Natural killer cell treated with Interleukin-12 subunit alpha and Interleukin-12 subunit beta and Interleukin-15 and Interleukin-18, amount 100 ng/mL, for 72 hours (primary cell): ENCODE measurements around the gene SDF2L1. TPM values are rescaled to one million over a fixed set of nuclear protein-coding genes. Genes with fewer than 3 reads are reported as not detected.
"Not testable (repeated sequence)": the region's sequence is repeated elsewhere in the genome, so short reads cannot be mapped to it uniquely, and the experiment has no call there.

Experiments used
- ATAC-seq, 2 donors: fragments of 150-1000 bp; cut with Tn5 transposase in 1 of 2; sonication (Bioruptor Pico), chemical (Tn5 transposase) in 1 of 2; 2 replicates each; pipeline ENCODE4 v1.10.0; 2021
- DNase-seq: peaks from one replicate; pipeline ENCODE4 v3.0.0; 2022; ENCODE audit warnings: low spot score
- H3K27ac Mint-ChIP-seq, 2 donors: 1 replicate in 1 of 2; 2 replicates in 1 of 2; pipeline ENCODE4 v1.8.0; 2022; ENCODE audit warnings: mixed read lengths in 2 of 2, mild to moderate bottlenecking in 1 of 2, moderate library complexity in 1 of 2
- H3K27me3 Mint-ChIP-seq, 2 donors: 1 replicate in 1 of 2; 2 replicates in 1 of 2; pipeline ENCODE4 v1.8.0; 2022; ENCODE audit warnings: mixed read lengths in 2 of 2
- H3K36me3 Mint-ChIP-seq: one replicate; pipeline ENCODE4 v1.8.0; 2022; ENCODE audit warnings: mixed read lengths
- H3K4me1 Mint-ChIP-seq, 2 donors: 1 replicate in 1 of 2; 2 replicates in 1 of 2; pipeline ENCODE4 v1.8.0; 2022; ENCODE audit warnings: low read depth in 2 of 2, mixed read lengths in 2 of 2, mild to moderate bottlenecking in 1 of 2
- H3K4me3 Mint-ChIP-seq: one replicate; pipeline ENCODE4 v1.8.0; 2022; ENCODE audit warnings: mixed read lengths
- H3K9me3 Mint-ChIP-seq: 2 replicates; pipeline ENCODE4 v1.8.0; 2022; ENCODE audit warnings: mixed read lengths
- total RNA-seq, 2 donors: library from RNA; stranded (reverse); gene quantifications; one replicate each; pipeline ENCODE4 v1.2.3, GENCODE V29; 2022

Gene SDF2L1
- total RNA-seq, 2 donors from 2014 or later = 102 to 127 TPM

DNA sequence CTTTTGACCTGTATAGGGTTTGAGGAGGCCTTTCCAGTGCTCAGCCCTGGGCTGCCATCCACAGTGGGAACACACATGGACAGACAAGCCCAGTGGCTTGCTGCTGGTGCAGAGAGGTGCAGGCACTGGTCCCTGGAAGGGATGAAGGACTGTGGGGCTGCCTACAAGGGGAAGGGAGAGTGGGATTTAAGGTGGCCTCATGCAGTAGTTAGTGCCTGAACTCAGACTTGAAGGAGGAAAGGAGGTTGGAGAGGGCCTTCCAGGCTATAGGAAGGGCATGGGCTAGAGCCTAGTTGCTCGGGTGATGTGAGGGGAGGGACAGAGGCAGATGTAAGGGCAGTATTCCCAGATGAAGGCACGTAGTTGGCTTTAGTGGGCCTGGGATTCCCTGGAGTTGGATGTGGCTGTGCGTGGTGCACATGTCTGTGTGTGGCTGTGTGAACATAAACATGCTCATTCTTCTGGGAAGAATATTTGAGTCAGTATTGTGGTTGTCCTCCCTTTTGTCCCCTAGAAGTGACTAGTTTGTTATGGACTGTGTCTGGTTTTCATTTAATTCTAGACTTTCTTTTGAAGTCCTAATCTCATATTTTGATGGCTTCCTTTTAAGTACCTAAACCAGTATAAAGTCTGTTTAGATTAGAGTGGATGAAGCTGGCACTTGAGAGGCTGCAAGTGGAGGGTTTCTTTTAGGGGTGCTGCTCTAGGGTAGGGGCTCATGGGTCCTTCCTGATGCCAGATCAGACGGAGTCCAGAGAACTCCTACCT lies 30.7 kb upstream of the SDF2L1 start:
- Mint-ChIP-seq H3K4me3 (no peak overlapping the region), H3K27ac (peak overlapping the region; percentile 15 to 60), H3K36me3 (peaks cover 10% of the 10 kb centered on the region), H3K27me3 (no peaks in the 10 kb centered on the region), H3K4me1 (peaks cover 36 to 49% of the 10 kb centered on the region in 2 donors), H3K9me3 (no peaks in the 10 kb centered on the region)
- no peak for ATAC-seq
- DNase-seq = no peak

DNA sequence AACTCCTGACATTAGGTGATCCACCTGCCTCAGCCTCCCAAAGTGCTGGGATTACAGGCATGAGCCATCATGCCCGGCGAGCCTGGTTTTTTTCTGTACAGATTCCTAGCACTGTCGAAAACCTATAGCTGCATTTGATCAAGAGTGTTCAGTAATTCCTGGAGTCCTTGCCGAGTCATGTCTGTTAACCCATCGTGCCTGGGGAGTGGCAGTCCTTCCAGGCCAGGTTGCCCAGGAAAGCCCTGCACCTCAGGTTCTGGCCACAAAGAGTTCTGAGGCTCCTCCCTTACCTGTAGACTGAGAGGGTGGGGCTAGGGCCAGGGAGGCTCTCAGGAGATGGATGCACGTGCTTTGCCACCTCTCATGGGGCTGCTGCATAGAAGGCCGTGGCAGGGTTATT lies 29.2 kb upstream of the SDF2L1 start:
- Mint-ChIP-seq H3K27ac (peak overlapping the region in 1 of 2 donors; percentile 35), H3K4me3 (no peak overlapping the region), H3K27me3 (no peaks in the 10 kb centered on the region), H3K9me3 (no peaks in the 10 kb centered on the region), H3K4me1 (peaks cover 26 to 40% of the 10 kb centered on the region in 2 donors), H3K36me3 (peaks cover 10% of the 10 kb centered on the region)
- no peak for DNase-seq
- no peak for ATAC-seq

DNA sequence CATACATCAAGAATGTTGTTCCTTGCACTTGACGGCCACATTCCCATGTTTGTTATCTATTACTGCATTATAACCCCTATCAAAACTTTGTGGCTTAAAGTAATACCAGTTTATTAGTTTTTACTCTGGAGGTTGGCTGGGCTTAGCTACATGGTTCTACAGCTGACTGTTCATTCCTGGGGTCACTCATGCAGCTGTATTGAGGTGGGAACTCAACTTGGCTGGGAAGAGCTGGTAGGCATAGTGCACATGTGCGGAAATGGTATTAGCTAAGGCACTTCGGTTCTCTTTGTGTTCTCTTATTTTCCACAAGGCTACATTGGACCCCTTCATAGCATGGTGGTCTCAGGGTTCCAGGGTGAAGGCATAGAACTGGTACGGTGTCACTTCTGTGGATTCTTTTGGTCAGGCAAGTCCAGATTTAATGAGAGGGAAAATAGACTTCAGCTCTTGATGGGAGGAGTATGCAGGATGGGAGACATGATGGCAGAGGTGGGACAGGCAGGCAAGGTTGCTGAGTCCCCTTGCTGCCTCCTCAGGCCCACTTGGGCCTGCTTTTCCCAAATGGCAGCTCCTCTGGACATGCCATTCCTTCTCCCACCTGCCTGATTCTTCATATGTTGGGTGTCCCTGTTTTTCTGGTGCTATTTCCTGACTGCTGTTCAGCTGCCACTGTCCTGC lies 28.4 kb upstream of the SDF2L1 start:
- ATAC-seq (no peak), DNase-seq (no peak)
- Mint-ChIP-seq H3K27ac (peak overlapping the region in 1 of 2 donors; percentile 51), H3K4me3 (no peak overlapping the region), H3K9me3 (no peaks in the 10 kb centered on the region), H3K27me3 (no peaks in the 10 kb centered on the region), H3K4me1 (peaks cover 25 to 38% of the 10 kb centered on the region in 2 donors), H3K36me3 (peaks cover 10% of the 10 kb centered on the region)

DNA sequence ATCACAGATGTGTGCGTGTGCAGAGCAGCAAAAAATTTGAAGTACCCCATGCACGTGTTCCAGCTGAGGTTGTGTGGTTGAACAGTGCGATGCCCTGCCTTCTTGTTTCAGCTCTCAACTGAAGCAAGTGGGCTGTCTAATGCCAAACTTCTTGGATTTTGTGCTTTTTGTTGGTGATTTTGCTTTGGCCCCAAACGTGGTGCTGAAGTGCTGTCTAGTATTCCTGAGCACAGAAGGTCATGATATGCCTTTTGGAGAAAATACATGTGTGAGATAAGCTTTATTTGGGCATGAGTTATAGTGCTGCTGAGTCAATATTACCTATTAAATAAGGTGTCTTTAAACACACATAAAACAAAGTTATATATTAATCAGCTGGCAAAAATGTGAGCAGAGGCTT lies 26.4 kb upstream of the SDF2L1 start:
- no peak overlapping the region for H3K4me3 Mint-ChIP-seq
- peaks cover 10% of the 10 kb centered on the region for H3K36me3 Mint-ChIP-seq
- H3K27me3 Mint-ChIP-seq = no peaks in the 10 kb centered on the region
- no peak overlapping the region for H3K27ac Mint-ChIP-seq
- ATAC-seq = no peak
- H3K9me3 Mint-ChIP-seq = no peaks in the 10 kb centered on the region
- DNase-seq = no peak
- H3K4me1 Mint-ChIP-seq = peaks cover 23 to 40% of the 10 kb centered on the region in 2 donors

DNA sequence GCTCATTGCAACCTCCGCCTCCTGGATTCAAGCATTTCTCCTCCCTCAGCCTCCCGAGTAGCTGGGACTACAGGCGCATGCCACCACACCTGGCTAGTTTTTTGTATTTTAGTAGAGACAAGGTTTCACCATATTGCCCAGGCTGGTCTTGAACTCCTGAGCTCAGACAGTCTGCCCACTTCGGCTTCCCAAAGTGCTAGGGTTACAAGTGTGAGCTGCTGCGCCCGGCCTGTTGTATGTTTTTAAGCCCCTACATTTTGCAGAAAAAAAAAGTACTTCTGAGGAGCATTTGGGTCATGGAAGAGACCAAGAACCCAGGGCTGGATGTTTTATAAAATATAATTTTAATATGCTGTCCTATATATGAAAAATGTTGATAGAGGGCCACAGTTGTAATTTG lies 24.8 kb upstream of the SDF2L1 start:
- not testable (repeated sequence) for DNase-seq, H3K36me3 Mint-ChIP-seq, ATAC-seq, H3K4me3 Mint-ChIP-seq, H3K27me3 Mint-ChIP-seq, H3K9me3 Mint-ChIP-seq
- Mint-ChIP-seq H3K27ac (peak overlapping the region; percentile 37 to 79), H3K4me1 (peaks cover 16 to 44% of the 10 kb centered on the region in 2 donors)

DNA sequence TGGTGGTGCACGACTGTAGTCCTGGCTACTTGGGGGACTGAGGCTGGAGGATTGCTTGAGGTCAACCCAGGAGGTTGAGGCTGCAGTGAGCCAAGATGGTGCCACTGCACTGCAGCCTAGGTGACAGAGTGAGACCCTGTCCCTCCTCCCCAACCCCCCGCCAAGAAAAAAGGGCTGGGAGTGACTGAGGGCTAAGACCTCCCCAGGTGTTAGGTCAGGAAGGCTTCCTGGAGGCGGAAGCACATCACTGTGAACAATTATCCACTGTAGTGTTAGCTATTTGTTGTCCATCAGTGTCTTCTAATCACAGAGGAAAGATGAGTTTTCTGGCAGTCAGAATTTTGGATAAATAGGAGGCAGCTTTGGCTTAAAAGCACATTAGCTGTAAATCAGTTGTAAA lies 21.1 kb upstream of the SDF2L1 start:
- Mint-ChIP-seq H3K27ac (peak overlapping the region; percentile 51 to 75), H3K36me3 (no peaks in the 10 kb centered on the region), H3K4me1 (peaks cover 20 to 46% of the 10 kb centered on the region in 2 donors), H3K27me3 (no peaks in the 10 kb centered on the region), H3K9me3 (no peaks in the 10 kb centered on the region), H3K4me3 (no peak overlapping the region)
- DNase-seq (no peak), ATAC-seq (no peak)

DNA sequence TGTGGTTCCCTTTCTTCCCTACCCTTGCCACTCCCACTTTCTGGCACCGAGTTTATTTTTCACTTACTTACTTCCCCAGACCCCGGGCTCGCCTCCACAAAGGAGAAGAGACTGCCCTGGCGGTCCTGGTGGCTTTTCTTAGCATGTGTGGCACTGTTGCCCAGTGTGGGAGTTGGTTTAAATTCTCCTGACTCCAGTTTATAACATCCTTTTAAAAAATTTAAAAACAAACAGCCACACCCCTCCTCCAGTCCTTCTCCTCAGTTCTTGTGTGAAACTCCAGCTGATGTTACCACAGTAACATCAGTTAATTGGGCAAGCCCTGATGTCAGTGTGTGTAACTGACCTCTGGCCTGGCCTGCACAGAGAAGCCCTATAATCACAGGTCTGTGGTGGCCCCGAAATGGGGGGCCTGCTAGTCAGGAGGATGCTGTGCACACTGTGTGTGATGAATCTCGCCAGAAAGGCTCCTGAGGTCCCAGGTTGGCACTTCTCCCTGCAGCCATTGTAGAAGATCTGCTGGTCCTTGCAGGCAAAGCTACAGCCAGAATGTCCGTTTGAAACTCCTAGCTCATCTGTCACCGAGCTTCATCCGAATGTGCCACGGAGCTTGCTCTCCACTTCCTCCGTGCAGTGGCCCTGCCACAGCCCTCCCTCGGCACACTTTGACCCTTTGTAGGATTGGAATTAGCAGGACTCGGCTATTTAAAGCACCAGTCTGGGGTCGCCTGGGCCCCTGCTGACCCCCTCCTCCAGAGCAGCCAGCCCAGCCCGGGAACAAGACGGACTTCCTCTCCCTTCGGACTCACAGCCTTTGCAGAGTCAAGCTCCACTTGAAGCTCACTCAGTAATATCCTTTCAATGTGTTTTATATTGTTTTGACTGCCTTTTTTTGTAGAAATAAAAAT lies 19.8 kb upstream of the SDF2L1 start:
- H3K36me3 Mint-ChIP-seq = no peaks in the 10 kb centered on the region
- no peak overlapping the region for H3K4me3 Mint-ChIP-seq
- H3K4me1 Mint-ChIP-seq = peaks cover 23 to 53% of the 10 kb centered on the region in 2 donors
- DNase-seq = no peak
- no peaks in the 10 kb centered on the region for H3K27me3 Mint-ChIP-seq
- no peak for ATAC-seq
- H3K9me3 Mint-ChIP-seq = no peaks in the 10 kb centered on the region
- H3K27ac Mint-ChIP-seq = peak overlapping the region; percentile 51 to 75

DNA sequence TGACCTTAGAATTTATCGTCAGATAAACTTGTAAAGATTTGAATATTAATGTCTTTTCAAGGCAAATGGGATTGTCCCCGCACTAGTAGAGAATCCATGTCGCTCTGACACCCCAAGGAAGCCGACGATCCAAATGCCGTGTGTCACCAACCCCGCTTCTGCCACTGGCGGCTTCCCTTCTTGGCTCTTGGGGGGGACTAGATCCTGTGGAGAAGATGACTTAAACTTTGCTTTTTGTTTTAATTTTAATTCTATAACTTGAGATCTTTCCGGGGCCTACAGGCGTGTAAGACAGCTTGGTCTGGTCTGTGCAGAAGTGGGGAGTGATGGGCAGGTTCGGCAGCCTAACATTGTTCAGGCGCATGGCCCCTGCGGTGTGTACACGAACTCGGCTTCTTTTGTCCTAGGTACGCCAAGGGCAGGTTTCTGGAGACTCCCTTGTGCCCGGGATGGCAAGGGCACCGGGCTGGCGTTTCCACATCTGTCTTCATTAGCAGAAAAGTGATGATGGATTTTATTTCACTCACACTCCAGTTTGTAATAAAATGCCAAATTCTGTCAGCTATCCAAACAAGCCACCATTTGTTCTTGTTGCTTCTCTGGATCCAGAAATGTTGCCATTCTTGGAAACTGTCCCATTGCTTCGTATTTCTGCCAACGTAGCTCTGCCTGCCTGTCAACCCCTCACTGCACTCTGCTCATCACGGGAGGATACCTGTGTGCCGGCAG lies 19.0 kb upstream of the SDF2L1 start:
- Mint-ChIP-seq H3K36me3 (no peaks in the 10 kb centered on the region), H3K9me3 (no peaks in the 10 kb centered on the region), H3K4me1 (peaks cover 26 to 56% of the 10 kb centered on the region in 2 donors), H3K27ac (peak overlapping the region; percentile 58 to 75), H3K4me3 (no peak overlapping the region), H3K27me3 (no peaks in the 10 kb centered on the region)
- ATAC-seq = no peak
- no peak for DNase-seq

DNA sequence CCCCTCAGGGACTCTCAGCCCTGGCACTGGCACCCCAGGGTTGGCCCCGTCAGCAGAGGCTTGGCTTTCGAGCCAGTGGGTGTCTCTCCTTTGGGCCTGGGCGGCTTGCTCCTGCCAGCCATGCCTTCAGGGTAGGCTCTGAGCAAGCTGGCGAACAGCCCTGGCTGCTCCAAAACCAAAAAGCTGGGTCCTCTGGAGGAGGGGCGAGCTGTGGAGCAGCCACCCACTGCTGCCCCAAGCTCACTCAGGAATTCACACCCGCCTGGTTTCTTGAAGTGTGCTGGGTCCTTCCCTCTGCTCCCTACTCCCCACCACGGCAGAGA lies 18.5 kb upstream of the SDF2L1 start:
- no peak for ATAC-seq
- H3K27ac Mint-ChIP-seq = peak overlapping the region; percentile 43 to 58
- H3K4me3 Mint-ChIP-seq = no peak overlapping the region
- no peaks in the 10 kb centered on the region for H3K36me3 Mint-ChIP-seq
- DNase-seq = no peak
- H3K4me1 Mint-ChIP-seq = peaks cover 31 to 59% of the 10 kb centered on the region in 2 donors
- H3K9me3 Mint-ChIP-seq = no peaks in the 10 kb centered on the region
- H3K27me3 Mint-ChIP-seq = no peaks in the 10 kb centered on the region

DNA sequence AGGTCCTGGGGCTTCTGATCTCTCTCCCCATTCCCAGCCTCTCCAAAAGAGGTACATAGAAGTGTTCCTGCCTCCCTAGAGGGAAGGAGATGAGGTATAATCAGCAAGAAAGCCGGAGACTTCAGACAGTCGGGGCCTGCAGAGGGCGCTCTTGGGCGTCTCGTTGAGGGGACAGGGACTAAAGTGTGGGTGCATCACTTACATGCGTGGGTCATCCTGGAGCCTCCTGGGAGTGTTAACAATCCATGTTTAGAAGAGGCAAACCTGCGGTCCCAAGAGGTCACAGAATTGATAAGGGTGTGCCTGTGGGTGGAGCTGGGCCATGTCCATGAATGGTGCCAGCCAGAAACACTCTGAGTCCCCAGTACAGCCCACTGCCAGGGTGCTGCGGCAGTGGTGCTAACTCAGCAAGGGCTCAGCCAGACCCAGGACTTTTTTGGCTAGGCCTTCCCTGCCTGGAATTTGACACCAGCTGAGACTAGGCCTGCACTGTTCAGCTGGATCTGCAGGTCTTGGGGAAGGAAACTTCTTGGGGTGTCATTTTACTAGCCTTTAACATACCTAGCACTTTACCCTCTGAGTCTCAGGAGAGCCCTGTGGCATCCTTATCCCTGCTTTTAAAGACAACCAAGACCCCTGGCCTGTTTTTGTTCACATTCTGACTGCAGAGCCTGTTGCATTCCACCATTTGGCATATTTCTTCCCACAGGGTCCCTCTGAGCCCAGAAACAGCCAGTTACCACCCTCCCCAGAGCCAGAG lies 17.8 kb upstream of the SDF2L1 start:
- Mint-ChIP-seq H3K4me3 (no peak overlapping the region), H3K27me3 (no peaks in the 10 kb centered on the region), H3K9me3 (no peaks in the 10 kb centered on the region), H3K36me3 (no peaks in the 10 kb centered on the region), H3K4me1 (peaks cover 31 to 56% of the 10 kb centered on the region in 2 donors), H3K27ac (peak overlapping the region; percentile 58 to 60)
- DNase-seq (no peak), ATAC-seq (no peak)

DNA sequence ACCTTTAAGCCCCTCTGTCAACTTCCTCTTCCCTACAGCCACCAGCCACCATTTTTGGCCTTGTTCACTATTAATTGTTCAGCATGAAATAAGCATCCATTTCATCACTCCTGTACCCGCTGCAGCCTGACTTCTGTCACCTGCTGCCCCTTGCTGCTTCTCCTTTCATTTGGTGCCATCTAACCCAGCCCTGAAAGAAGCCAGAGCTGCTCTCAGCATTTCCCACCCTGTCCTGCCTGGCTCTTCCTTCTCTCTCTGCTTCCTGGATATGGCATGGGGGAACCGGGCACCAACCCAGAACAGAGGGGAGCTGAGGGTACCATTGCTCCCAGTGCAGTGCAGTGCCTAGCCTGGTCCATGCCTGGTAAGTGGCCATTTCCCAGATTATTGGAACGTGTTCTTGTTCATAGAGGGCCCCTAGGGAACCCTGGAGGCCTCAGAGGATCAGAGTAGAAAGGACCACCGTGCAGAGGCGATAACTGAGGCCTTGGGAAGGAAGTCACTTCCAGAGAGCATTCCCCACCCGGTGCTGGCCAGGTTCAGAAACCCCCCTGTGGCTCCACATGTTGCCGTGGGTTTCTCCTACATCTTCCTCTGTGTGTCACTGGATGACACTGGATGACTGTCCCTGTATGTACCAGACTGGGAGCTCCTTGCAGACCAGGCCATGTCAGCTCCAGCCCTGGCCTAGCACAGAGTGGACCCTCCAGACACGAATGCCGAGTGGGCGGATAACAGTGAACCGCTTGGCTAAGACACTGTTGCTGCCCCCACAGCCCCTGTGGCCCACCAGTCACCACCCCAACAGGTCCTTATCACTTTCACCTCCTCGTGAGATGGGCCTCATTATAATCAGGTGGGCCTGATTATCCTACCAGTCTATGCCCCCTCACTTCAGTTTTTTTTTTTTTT lies 17.0 kb upstream of the SDF2L1 start:
- Mint-ChIP-seq H3K4me1 (peaks cover 29 to 50% of the 10 kb centered on the region in 2 donors), H3K9me3 (no peaks in the 10 kb centered on the region), H3K36me3 (no peaks in the 10 kb centered on the region)

More for the DNA sequence above, 17.0 kb upstream of the SDF2L1 start:
- DNase-seq (no peak), ATAC-seq (no peak)
- Mint-ChIP-seq H3K27me3 (no peaks in the 10 kb centered on the region), H3K4me3 (no peak overlapping the region), H3K27ac (peak overlapping the region; percentile 58 to 60)
